GM19395 (cell line): ENCODE data around the gene HOXA11.

Experiments
- ATAC-seq: cut with Tn5 transposase; IDR thresholded peaks from one replicate; pipeline ENCODE4 v1.9.1; 2021; ENCODE audit warnings: mild to moderate bottlenecking, moderate library complexity; ENCODE audit not compliant: unreplicated experiment

HOXA11 gene

DNA sequence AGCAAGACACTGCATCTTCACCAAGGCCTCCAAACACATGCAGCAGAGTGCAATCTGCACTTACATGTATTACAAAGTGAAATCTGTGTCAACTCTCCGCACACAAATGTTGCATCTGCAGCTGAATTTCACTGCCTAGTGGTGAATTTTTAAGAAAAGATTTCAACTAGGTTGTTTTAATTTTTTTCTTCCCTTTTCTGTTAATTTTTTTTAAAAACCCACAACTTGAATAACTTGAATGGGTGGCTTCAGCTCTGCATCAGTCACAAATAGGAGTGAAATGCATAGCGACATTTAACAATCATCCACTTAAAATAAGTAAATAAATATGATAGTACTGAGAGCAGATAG, 8.9 kb upstream of the HOXA11 start:
- no peak for ATAC-seq

DNA sequence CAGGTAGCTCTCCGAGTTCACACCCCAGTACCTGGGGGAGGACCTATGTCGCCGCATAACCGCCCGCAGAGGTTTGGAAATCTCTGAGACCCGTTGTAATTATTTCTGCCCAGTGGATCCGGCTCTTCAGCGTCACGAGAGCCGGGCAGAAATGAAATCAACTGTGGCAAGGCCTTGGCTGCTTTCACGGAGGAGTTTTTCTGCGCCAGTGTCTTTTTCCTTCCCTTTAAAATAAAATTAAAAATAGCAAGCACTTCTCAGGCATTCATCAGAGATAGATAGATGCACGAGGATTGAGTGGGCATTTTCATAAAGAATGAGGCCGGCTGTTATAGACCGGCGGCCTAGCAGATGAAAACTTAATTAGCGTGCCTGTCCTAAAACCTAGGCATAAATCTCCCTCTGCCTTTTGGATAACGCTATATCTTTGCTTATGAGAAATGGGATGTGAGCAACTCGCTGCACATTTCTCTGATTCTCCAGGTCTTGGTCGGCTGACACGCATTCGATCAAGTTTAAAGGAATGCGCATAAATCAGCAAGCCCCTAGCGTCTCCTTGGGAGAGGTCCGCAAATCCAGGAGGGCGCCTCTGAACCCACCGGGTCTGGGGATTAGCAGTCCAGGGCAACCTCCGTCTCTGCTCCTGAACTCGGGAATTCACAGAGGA, 8.4 kb upstream of the HOXA11 start:
- ATAC-seq: no peak

DNA sequence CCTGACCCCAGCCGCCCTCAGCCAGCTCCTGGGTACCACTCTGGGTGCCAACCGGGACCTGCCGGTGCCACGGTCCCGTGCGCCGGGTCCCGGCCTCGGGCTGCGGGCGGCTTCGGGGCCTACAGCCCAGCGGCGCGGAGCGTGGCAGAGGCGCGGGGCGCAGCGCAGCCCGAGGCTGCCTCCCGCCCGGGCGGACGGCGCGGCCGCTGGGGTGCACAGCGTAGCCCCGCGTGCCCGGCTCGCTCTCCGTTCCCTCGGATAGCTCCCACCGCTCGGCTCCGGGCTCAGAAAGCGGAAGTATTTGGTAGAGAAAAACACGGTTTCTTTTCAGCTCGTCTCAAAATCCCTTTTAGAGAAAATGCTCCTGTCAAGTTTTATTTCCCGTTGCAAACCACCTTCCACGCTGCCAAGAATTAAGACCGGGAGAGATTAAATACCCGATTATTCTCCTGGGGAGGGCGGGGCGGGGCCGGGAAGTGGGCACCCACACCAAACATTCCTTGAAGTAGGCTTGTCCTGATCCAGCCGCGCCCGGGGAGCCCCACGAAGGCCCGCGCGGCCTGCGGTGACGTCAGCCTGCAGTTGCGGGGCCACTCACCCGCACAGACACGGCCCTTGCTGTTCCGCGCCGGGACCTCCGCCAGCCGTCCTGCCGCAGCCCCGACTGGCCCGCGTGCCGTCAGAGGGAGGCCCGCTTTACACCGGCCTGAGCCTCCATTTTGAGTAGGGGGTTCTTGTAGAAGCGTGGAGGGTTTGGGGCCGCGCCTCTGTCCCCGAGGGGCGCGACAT, 7.7 kb upstream of the HOXA11 start:
- no peak for ATAC-seq

DNA sequence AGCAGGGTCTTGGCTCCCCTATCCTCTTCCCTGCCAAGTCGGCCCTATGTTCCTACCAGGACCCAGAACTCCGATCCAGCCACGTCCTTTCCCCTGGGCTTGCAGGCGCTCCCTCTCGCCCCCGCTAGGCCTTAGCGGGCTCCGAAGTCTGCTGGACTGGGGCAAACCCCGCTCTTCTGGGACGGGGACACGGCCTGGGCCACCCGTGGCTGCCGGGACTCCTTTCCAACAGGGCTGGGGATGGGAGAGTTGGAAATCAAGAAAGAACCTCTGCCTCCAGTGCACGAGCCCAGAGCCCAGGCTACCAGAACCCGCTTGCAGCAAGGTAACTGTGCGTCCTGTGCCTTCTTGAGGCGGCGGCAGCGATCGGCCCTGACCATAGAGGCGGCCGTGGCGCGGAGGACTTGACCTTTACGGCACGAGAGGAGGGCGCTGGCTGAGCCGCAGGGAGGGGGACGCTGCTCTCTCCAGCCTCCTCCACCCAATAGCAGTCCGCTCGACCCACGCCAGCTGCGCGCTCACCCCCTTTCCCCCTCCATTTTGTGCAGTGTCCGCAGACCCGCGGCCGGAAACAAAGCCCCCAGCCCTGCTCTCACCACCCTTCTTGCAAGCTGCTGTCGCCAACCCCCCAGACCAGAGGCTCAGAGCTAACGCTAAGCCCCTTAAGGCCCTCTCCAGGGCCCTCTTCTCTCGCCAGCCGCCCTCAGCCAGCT, 7.0 kb upstream of the HOXA11 start:
- ATAC-seq: no peak

DNA sequence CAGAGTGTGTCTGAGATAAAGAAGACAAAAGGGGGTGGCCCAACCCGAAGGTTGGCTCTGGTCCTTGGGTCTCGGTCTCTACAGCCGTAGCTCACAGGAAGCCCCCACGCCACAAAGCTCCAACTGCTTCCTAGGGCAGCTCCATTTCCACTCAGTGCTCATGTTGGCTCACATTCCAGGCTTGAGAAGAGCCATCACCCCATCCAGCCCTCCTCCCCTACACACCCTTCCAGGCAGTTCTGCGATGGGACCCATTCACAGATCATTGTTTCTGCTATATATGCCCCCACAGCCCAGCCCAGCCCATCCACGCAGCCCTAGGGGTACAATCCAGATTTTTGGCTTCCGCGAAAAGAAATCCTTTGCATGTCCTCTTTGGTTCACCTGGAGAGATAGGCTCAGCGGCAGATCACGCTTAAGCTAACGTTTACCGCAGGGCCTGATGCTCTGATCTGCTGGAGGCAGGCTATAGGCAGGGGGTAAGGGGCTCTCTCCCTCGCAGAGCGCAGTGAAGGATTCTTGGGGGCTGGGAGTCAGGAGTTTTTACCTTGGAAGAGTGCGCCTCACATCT, 6.2 kb upstream of the HOXA11 start:
- ATAC-seq: no peak

DNA sequence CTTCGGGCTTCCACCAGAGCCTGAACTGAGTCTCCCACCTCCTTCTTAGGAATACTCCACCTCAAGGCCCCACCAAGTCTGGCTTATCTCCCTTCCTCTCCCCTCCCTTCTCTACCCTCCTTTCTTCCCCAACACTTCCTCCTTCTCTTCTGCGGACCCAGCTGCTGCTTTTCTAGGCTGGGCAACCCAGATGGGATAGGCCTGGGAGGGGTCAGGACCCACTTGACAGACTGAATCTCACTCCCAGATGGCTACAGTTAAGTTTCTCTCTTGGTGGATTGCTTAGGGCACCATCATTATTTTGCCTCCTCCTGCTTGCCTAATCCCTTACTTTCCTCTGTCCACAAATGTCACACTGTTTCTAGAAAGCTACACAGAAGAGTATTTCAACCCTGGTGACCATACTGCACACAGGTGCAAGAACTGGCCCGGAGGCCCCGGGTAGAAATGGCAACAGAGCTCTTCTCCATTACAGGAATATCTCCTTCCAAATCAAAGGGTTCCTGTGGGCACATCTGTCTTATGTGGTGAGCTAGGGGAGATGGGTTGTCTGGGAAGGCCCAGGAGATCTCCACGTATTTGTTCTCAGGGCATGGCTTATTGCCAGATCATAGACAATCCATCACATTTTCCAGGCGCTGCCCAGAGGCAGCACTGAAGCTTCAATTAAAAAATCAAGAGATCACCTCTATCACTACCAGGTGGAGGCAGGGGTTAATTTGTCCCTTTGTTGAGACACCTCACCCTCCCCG, 5.1 kb upstream of the HOXA11 start:
- ATAC-seq: no peak

DNA sequence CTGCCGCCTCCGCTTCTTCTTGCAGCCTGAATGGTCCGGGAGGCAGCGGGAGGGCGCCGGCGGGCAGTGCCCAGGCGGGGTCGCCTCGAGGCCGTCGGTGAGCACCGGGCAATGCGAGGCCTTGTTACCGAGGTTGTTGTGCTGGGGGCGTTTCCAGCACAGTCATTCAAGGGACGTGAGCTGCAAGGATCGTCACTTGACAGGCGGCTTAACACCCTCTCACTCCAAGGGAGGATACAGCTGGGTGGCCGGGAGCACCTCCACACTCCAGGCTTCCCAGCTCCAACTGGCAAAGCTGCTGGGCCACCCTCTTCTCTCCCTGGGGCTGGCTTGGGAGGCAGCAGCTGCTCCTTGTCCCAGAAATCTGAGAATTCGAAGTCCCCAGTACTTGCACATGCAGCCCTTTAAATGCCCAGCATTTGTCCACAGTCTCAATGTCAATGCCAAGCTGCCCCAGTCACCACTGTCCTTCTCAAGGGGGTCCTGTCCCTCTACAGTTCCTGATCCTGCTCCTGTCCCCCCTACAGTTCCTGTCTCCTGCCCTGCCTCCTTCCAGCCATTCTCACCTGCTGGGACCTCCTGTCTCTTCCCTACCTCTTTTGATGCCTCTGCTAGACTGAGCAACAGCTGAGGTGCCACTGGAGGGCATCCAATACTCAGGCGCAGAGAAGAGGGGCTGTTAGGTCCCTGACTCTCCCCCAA, 4.4 kb upstream of the HOXA11 start:
- no peak for ATAC-seq

DNA sequence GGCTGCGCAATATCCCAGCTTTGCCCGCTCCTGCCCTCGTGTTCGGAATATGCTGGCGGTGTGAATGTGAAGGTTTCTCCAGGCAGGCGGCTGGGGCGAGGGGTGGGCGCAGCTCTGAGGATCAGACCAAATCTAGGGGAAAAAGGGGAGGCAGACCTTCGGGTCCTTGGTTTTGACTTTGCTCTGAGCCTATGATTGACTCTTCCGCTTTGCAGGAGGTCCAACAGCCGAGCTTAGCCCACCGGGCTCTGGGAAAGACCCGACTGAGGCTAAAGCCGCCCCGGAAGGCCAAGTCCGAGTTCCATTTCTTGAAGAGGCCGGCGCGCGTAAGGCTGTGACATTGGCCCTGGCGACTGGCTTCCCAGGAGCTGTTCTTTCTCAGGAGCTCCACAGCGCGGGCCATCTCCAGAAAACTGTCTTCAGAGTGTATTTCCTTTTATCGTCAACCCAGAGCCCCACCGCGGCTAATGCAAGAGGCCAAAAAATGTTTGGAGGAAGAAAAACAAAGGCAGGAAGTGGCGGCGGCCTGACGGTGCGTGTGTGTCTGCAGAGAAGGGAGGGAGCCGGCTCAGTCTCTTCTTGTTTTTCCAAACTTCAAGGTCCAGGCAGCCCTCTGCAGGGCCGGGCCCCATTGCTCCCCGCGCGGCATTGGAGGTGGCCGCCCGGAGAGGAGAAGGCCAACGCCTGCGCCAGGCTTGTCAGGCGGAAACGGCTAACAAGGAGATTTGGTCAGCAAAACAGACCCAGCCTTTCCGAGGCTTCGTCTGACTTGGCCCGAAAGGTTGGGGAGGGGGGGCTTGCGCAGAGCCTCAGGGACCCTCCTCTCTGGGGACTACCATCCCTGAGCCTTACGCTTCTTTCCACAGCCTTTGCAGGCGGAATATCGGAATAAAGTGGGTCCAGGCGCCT, 3.6 kb upstream of the HOXA11 start:
- no peak for ATAC-seq

DNA sequence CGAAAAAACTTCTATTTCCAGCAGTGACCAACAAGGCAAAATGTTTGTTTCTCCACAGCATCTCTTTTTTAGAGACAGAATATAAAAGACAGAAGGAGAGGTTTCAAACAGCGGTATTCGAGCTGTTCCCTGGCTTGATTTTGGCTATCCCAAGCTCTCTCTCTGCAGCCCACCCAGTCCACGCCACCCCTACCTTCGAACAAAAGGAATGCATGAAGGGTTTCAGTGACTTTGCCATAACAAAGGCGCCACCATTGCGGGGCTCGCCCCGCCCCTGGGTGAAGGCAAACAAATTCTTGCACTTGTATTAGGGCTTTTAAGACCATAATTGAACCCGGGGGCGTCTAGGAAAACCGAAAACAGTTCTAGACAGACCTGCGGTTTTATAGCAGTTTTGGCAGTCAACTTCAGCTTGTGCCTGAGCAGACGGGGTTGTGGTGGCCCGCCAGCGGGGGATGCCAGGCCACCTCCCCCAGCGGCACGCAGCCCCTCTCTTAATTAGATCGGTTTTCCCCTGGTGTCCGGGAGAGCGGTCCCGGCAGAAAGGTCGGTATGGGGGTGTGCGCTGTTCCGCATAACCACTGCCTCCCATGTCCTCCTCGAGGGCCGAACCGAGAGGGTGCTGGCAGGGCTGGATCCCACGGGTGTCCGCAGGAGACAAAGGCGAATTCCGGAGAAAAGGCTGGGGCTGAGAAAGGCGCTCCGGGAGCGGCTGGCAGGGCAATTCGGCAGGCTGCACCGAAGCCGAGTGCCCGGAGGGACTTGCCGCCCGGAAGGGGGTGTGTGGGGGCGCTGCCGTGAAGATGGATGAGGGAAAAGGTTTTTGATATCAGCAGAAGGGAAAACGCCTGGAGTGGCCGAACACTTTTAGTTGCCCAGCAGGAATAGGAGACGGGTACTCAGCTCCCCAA, 2.7 kb upstream of the HOXA11 start:
- ATAC-seq: no peak

DNA sequence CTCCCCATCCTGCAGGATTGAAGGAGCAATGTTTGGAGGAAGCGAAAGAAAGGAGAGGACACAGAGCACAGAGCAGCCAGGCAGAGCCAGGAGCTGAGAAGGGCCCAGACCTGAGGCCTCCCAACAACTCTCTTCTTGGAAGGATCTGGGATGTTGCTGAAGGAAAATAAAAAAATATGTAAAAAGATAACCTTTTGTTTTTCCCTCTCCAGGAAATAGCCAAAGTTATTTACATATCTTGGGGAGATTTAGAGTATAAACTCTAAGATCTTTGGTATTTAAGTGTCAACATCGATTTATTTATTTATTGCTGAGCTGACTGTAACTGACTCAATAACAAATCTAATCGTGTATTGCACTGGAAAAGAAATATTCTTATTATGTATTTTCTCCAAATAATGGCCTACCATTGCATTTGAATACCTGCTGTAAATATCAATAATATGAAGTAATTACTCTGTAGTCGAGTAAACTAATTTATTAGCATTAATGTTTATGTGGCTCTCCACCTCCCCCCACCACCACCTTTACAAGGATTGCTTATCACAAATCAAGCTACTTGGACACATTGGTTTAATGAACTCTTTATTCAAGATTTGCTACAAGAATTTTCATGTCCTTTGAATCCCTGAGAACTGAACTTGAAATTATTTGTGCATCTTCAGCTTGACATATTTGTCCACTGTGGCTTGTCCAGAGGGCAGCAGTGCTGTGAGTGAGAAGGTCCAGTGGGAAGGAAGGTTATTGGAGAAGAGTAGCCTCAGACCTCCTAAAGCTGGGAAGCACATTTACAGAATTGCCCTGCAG, 1.8 kb upstream of the HOXA11 start:
- ATAC-seq: no peak

DNA sequence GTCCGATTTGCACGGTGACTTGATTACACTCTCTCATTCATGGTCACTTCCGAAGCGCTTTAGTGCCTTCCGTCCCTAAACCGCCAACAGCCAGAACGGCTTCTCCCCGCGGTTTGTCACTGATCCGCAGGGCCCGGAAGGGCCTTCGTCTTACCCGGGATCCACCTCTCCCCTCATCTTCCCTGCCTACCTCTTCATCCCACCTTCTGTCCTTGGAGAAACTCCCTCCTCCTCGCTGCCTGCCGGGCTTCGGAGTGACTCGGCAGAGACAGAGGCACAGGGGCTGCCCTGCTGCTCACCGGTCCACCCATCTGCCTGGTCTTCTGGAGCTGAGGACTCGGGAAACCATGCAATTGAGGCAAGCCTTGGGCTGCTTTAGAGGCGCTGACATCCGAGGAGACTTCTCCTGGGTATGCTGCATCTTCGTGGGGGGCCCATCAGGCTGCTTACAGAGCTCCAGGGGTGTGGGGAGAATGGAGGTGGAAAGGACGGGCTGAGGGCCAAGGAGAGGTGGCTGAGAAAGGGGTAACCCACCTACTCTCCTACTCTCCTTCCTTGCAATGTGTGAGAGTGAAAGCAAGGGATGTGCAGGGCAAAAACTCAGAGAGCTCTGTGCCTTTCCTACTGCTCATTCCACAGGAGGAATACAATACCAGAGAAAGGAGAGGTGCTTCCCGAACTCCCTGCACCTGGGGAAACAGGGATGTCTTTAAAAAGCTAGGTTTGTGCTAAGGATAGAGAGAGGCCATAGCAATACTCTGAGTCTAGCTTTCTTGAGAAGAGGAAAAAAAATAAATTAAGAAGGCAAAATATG, 1.0 kb upstream of the HOXA11 start:
- ATAC-seq: no peak

DNA sequence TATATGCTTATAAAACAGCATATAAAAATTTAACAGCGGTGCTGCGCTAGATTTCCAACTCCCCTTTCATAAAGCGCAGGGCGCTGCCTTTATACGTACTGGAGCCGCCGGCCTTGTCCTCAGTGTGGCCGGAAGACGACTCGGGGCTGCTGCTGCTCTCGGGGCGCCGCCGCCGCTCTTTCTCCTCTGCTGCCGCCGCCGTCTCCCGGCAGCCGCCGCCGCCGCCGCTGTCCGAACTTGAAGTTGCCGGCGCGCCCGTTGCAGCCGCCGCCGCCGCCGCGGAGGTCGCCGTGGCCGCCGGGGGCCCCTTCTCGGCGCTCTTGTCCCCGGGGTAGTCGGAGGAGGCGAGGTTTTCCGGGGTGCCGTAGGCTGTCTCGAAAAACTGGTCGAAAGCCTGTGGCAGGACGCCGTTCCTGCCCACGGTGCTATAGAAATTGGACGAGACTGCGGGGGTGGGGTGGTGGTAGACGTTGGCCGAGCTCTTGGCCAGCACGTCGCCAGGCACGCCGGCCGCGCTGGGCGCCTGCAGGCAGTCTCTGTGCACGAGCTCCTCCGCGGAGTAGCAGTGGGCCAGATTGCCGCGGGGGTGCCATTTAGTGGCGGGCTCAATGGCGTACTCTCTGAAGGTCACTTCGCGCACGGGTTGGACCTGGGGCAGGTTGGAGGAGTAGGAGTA, 557 bp downstream of the HOXA11 start:
- ATAC-seq: no peak

DNA sequence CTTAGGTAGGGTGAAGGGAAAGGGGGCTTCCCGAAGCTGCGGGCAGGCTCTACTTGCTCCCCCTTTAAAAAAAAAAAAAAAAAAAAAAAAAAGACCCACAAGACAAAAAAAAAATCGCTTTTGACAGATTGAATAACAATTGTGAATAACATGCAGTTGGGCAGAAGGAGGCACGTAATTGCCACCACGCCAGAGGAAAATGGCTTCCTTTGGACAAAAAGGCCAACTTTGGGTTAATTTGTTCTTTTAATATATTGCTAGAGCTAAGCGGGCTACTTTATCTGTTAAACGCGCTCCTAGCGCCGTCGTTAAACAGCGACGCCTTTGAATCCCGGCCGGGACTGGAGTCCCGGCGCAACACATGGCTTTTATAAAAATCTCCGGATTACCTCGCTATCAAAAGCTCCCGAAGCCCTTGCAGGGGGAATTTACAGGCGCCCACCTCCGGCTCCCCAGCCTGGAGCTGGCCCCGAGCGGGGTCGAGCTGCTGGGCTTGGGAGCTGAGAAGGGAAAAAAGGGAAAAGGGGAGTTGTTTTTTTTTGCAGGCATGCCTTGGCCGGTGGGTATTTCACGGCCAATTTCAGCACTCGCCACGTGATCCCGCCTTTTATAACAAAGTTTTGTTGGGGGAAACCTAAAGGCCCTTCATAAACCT, 1.2 kb downstream of the HOXA11 start:
- no peak for ATAC-seq

DNA sequence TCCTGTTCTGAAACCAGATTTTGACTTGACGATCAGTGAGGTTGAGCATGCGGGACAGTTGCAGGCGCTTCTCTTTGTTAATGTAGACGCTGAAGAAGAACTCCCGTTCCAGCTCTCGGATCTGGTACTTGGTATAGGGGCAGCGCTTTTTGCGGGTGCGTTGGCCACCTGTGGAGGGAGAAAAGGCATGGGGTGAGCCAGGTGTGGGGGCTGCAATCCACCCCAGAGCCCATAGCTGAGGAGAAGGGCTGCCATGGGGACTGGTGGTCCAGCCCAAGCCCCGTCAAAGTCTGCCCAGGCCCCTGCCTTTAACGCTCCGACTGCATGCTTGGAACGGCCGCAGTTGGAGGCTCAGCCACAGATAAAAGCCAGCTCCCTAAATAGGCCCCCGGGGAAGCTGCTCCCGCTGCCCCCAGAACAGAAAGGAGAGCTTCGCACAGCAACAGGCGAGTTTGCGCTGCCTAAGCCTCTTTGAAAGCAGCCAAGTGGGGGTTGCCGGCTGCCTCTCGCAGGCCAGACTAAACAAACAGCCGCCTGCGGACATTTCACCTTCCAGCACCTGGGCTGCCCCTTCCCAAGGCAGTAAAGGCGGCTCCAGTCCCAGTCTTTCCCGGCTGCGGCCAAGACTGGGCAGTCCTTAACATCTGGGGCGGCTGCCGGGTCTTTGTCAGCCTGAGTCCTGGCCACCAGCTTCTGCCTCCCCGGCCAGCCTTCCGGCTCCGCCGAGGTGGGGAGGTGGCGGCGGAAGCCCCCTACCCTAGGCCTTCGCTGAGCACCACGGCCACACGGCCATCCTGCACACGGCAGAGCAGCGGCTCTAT, 2.0 kb downstream of the HOXA11 start:
- ATAC-seq: no peak
